OCI-LY1 (cell line): ENCODE data around the gene ZC3H18.

Source experiments
- H2AFZ ChIP-seq: fragments of 200-600 bp; sonication (generic), shearing (Covaris generic); 2 replicates; pipeline ENCODE4 v1.6.0; 2014; ENCODE audit warnings: antibody characterized with exemption, mild to moderate bottlenecking, low read length
- H3F3A ChIP-seq: fragments of 200-600 bp; sonication (generic), shearing (Covaris generic); 2 replicates; pipeline ENCODE4 v1.6.0; 2014; ENCODE audit warnings: mild to moderate bottlenecking, antibody characterized with exemption, low read length, moderate library complexity; ENCODE audit not compliant: insufficient read depth
- H3K27ac ChIP-seq: fragments of 200-600 bp; sonication (generic); 2 replicates; pipeline ENCODE4 v1.5.1; 2014; ENCODE audit warnings: low read length, mixed run types, mild to moderate bottlenecking, low read depth; ENCODE audit not compliant: poor library complexity, severe bottlenecking
- H3K27me3 ChIP-seq: fragments of 200-600 bp; sonication (generic); 2 replicates; pipeline ENCODE4 v1.6.0; 2014; ENCODE audit warnings: antibody characterized with exemption, mild to moderate bottlenecking, low read length, moderate library complexity; ENCODE audit not compliant: insufficient read depth
- H3K36me3 ChIP-seq: fragments of 200-600 bp; sonication (generic); 2 replicates; pipeline ENCODE4 v1.6.1; 2014; ENCODE audit warnings: mild to moderate bottlenecking, antibody characterized with exemption, low read length, moderate library complexity, mixed read lengths; ENCODE audit not compliant: insufficient read depth
- H3K4me1 ChIP-seq: fragments of 200-600 bp; sonication (generic); 2 replicates; pipeline ENCODE4 v1.5.1; 2014; ENCODE audit warnings: mild to moderate bottlenecking, low read length, moderate library complexity; ENCODE audit not compliant: insufficient read depth, severe bottlenecking
- H3K4me2 ChIP-seq: fragments of 200-600 bp; sonication (generic), shearing (Covaris generic); 2 replicates; pipeline ENCODE4 v1.6.1; 2014; ENCODE audit warnings: low read length
- H3K4me3 ChIP-seq: fragments of 200-600 bp; sonication (generic); 2 replicates; pipeline ENCODE4 v1.5.1; 2014; ENCODE audit warnings: low read length, low read depth, mild to moderate bottlenecking, mixed read lengths; ENCODE audit not compliant: poor library complexity, severe bottlenecking
- H3K79me2 ChIP-seq: fragments of 200-600 bp; shearing (Covaris generic); 2 replicates; pipeline ENCODE4 v1.6.1; 2016; ENCODE audit warnings: mixed run types, low read length, mixed read lengths; ENCODE audit not compliant: insufficient read depth
- H3K9ac ChIP-seq: fragments of 200-600 bp; sonication (generic), shearing (Covaris generic); 2 replicates; pipeline ENCODE4 v1.6.1; 2014; ENCODE audit warnings: mild to moderate bottlenecking, low read length, mixed read lengths
- H3K9me2 ChIP-seq: fragments of 200-600 bp; sonication (generic), shearing (Covaris generic); 2 replicates; pipeline ENCODE4 v1.6.1; 2014; ENCODE audit warnings: low read depth, mild to moderate bottlenecking, low read length, mixed read lengths
- H3K9me3 ChIP-seq: fragments of 200-600 bp; shearing (Covaris generic); 2 replicates; pipeline ENCODE4 v1.6.1; 2014; ENCODE audit warnings: low read length, mixed read lengths
- H4K20me1 ChIP-seq: fragments of 200-600 bp; sonication (generic), shearing (Covaris generic); 2 replicates; pipeline ENCODE4 v1.6.0; 2016; ENCODE audit warnings: mild to moderate bottlenecking, low read length; ENCODE audit not compliant: insufficient read depth
- CTCF ChIP-seq: fragments of 200-600 bp; sonication (generic), shearing (Covaris generic); IDR thresholded peaks from 2 replicates; pipeline ENCODE4 v1.5.1; 2017; ENCODE audit warnings: mild to moderate bottlenecking, antibody characterized with exemption, low read length, moderate library complexity, mixed read lengths
- EZH2 ChIP-seq: fragments of 200-600 bp; sonication (generic), shearing (Covaris generic); IDR thresholded peaks from 2 replicates; pipeline ENCODE4 v1.8.0; 2017; ENCODE audit warnings: borderline replicate concordance, mixed run types, mild to moderate bottlenecking, antibody characterized with exemption, low read length, moderate library complexity, mixed read lengths

Gene ZC3H18

DNA sequence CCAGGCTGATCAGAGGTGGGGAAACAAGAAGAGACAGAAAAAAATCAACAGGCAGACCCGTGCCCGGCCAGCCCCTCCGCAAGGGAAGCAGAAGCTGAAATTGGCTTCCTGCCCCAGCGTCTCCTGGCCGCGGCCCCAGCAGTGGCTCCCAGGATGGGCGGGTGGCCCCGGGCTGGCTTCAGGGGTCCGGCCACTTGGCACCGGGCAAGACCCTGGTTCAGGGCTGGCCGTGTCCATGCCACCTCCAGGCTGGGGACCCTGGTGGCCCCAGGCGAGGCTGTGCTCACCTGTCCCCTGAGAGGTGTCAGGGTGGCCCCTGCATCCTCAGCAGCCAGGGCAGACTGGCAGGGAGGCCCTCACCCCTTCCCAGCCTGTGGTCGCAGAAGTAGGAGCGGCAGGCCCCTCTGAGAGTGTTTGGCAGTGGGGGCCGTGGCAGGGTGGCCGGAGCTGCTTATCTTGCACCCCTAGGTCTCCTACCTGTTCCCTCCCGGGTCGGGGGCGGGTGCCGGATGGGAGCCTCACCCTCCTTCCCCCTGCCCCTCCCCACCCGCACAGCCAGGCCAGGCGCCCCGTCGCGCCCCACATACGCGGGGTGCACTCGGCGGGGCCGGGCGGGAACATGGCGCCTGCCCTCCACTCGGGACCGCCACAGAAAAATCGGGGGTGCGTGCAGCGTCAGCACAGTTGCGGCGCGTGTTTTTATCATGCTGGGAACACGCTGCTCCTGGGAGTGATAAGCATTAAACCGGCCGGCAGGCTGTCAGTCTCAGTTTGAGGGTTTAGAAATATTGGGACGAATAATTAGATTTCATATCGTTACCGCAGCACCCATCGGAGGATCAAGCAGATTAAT, 46.7 kb upstream of the ZC3H18 start:
- no peaks in the 10 kb centered on the region for H3K4me1 ChIP-seq
- TF ChIP-seq EZH2 (no peak), CTCF (no peak)
- no peaks in the 10 kb centered on the region for H3K9me2 ChIP-seq
- no peaks in the 10 kb centered on the region for H3K9me3 ChIP-seq
- no peak overlapping the region for H3K27ac ChIP-seq
- no peaks in the 10 kb centered on the region for H4K20me1 ChIP-seq
- H3K36me3 ChIP-seq: no peaks in the 10 kb centered on the region
- H2AFZ ChIP-seq: no peak overlapping the region
- no peak overlapping the region for H3K4me2 ChIP-seq
- H3F3A ChIP-seq: no peaks in the 10 kb centered on the region
- no peak overlapping the region for H3K9ac ChIP-seq
- no peaks in the 10 kb centered on the region for H3K79me2 ChIP-seq
- H3K27me3 ChIP-seq: no peaks in the 10 kb centered on the region
- H3K4me3 ChIP-seq: no peak overlapping the region

GRCh38 chr16:88524274-88524972, 45.8 kb upstream of the ZC3H18 start:
- no peaks in the 10 kb centered on the region for H3K79me2 ChIP-seq
- no peak overlapping the region for H3K9ac ChIP-seq
- no peak overlapping the region for H3K4me3 ChIP-seq
- H2AFZ ChIP-seq: no peak overlapping the region
- H4K20me1 ChIP-seq: no peaks in the 10 kb centered on the region
- H3K4me2 ChIP-seq: no peak overlapping the region
- TF ChIP-seq EZH2 (no peak), CTCF (no peak)
- H3K9me2 ChIP-seq: no peaks in the 10 kb centered on the region
- H3K27ac ChIP-seq: no peak overlapping the region
- no peaks in the 10 kb centered on the region for H3F3A ChIP-seq
- H3K36me3 ChIP-seq: no peaks in the 10 kb centered on the region
- H3K4me1 ChIP-seq: no peaks in the 10 kb centered on the region
- no peaks in the 10 kb centered on the region for H3K9me3 ChIP-seq
- no peaks in the 10 kb centered on the region; the same call in 1 of the 2 replicates for H3K27me3 ChIP-seq

- Histone ChIP-seq H3K27me3 (no peaks in the 10 kb centered on the region; the same call in 1 of the 2 replicates), H3K4me1 (no peaks in the 10 kb centered on the region), H3K27ac (no peak overlapping the region), H2AFZ (no peak overlapping the region), H3K9ac (no peak overlapping the region), H3F3A (no peaks in the 10 kb centered on the region), H3K36me3 (no peaks in the 10 kb centered on the region), H3K9me2 (no peaks in the 10 kb centered on the region), H3K9me3 (no peaks in the 10 kb centered on the region), H3K4me3 (no peak overlapping the region), H3K4me2 (no peak overlapping the region), H4K20me1 (no peaks in the 10 kb centered on the region), H3K79me2 (no peaks in the 10 kb centered on the region)
- no peak for TF ChIP-seq CTCF
- TF ChIP-seq EZH2: no peak
Measured at GRCh38 chr16:88524973-88525662, 45.1 kb upstream of the ZC3H18 start.
